HCT116 (cell line): ENCODE measurements around the gene TBC1D21.

Experiments
- POLR2A ChIP-seq: IDR thresholded peaks from 2 replicates; pipeline ENCODE4 v1.7.0; 2011; ENCODE audit warnings: borderline replicate concordance; ENCODE audit not compliant: insufficient read depth, insufficient read length; ENCODE audit errors: extremely low read depth
- POLR2AphosphoS5 ChIP-seq: IDR thresholded peaks from 2 replicates; pipeline ENCODE4 v1.6.1; 2011; ENCODE audit warnings: mild to moderate bottlenecking, low read depth, low read length, moderate library complexity
- RAD21 ChIP-seq: IDR thresholded peaks from 2 replicates; pipeline ENCODE4 v1.6.1; 2012; ENCODE audit warnings: low read depth, mild to moderate bottlenecking
- ZNF274 ChIP-seq: fragments of 200-500 bp; sonication (Bioruptor generic); IDR thresholded peaks from 2 replicates; pipeline ENCODE4 v1.6.1; 2014; ENCODE audit warnings: mild to moderate bottlenecking, low read depth, low read length, inconsistent platforms
- TF ChIP-seq, protein P1 (sequence below), 3 experiments: fragments of 200-600 bp in 1 of 3; sonication (generic) in 1 of 3; IDR thresholded peaks in 2 of 3; conservative IDR thresholded peaks in 1 of 3; 2 replicates each; pipeline ENCODE4 v1.5.1; 2012 to 2017; ENCODE audit warnings: low read depth in 2 of 3, low read length in 2 of 3, antibody characterized with exemption in 1 of 3, borderline replicate concordance in 1 of 3, control low read depth in 1 of 3, mild to moderate bottlenecking in 1 of 3, mixed read lengths in 1 of 3, mixed run types in 1 of 3, moderate library complexity in 1 of 3; ENCODE audit not compliant: insufficient read depth in 1 of 3

DNA sequence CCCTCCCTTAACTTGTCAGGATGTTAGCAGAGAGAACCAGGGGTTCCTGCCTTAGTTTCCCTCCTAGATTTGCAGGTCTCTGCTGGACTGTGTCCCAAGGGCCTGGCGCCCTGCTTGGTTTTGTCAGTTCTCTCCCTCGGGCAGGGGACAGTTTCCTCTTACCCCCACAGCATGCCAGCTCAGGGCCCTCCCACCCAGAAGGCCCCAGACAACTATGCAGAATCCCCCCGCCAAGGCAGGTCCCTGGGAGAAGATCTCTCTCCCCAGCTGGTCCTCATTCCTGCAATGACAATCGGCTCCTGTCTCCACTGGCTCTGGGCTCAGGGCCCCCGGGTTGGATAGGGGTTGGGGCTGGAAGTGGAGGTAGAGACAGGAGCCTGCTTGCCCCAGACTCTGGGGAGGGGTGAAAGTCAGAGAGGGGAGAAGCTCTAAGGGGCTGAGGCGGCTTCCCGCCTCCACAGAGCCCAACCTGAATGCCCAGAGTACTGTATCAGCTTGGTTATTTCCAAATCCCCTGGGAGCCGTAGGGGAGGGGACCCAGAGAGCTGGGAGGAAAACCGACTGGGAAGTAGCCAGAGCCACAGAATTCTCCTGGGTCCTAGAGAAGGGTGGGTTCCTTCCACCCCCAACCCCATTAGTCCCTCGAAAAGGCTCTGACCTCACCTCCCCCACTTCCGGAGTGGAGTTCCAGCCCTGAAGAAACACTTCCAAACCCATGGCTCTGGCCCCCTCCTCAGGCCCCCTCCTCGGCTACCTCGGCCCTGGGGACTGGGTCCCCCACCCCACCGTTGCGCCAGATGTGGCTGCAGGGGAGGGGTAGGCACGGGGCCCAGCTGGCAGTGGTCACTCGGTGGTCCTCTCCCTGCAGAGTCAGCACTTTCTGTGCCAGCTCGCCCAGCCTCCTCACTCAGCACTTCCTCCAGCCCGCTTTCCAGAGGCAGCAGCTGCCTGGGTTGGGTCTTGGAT lies 49.1 kb downstream of the TBC1D21 start:
- TF ChIP-seq ZNF274: no peak
- TF ChIP-seq RAD21: no peak
- TF ChIP-seq, protein P1, sequence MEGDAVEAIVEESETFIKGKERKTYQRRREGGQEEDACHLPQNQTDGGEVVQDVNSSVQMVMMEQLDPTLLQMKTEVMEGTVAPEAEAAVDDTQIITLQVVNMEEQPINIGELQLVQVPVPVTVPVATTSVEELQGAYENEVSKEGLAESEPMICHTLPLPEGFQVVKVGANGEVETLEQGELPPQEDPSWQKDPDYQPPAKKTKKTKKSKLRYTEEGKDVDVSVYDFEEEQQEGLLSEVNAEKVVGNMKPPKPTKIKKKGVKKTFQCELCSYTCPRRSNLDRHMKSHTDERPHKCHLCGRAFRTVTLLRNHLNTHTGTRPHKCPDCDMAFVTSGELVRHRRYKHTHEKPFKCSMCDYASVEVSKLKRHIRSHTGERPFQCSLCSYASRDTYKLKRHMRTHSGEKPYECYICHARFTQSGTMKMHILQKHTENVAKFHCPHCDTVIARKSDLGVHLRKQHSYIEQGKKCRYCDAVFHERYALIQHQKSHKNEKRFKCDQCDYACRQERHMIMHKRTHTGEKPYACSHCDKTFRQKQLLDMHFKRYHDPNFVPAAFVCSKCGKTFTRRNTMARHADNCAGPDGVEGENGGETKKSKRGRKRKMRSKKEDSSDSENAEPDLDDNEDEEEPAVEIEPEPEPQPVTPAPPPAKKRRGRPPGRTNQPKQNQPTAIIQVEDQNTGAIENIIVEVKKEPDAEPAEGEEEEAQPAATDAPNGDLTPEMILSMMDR (IDR thresholded peaks at IDR 0.05 in 2 of 3, conservative IDR thresholded peaks at IDR 0.05 in 1 of 3; ENCODE audit: borderline replicate concordance in 1 of 3, insufficient read depth in 1 of 3, low read depth in 2 of 3, low read length in 2 of 3): no peak
- TF ChIP-seq POLR2AphosphoS5: no peak
- no peak for TF ChIP-seq POLR2A
